GM18861 (cell line): ENCODE results near the gene SMAD3.

Source experiments
- ATAC-seq: cut with Tn5 transposase; IDR thresholded peaks from one replicate; pipeline ENCODE4 v1.9.1; 2021; ENCODE audit not compliant: unreplicated experiment

Gene SMAD3

DNA sequence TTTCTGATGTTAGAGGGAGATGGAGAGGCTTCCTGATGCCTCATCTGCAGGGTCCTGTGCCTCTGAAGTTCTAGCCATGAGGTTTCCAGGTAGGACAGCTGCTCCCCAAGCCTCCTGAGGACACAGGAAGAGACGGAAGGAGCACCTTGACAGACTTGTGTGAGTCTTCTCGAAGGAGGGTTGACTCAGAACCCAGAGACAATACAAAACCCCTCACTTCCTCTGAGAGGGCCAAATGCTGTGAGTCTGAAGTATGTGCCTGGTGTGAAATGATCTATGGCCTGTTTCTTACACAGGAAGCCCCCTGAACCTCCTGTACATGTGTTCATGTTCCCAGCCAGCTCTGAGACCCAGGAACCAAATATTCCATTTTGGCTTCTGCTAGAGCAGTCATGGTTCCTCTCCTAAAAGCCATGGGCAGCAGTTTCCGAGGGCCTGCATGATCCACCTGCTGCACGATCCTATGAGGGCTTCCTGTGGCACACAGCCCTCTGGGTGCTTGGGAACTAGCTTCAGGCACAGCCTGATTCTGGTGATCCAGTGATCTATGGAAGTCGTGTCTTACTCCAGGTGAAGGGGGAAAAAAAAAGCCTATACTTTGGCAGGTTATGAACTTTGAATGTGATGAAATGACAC is 126.9 kb downstream of the SMAD3 start:
- ATAC-seq = no peak

DNA sequence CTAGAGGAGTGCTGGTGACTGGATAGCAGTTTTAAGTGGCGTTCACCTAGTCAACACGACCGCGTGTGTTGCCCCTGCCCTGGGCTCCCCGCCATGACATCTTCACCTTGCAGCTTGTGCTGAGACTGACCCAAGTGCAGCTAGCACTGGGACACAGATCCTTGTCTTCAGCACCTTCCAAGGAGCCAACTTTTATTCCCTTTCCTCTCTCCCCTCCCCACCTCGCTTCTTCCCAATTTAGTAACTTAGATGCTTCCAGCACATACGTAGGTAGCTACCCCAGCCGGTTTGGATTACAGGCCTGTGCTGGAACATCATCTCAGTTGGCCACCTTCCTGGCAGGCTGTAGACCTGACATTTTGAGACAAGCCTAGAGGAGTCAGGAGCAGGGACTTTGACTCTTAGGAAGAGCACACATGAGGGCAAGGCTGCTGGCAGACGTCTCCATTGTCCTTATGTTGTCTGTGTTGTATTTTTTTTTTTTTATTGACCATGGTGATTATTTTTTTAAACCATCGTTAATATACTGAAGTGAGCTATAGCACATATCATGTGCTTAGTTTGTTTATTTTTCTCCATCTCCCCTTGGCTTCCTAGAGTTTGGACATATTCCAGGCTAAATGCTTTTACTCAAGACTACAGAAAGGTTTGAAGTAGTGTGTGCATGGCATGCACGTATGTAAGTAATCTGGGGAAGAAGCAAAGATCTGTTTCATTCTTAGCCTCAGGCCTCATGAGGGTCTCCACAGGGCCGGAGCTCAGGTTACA is 128.0 kb downstream of the SMAD3 start:
- ATAC-seq = no peak

DNA sequence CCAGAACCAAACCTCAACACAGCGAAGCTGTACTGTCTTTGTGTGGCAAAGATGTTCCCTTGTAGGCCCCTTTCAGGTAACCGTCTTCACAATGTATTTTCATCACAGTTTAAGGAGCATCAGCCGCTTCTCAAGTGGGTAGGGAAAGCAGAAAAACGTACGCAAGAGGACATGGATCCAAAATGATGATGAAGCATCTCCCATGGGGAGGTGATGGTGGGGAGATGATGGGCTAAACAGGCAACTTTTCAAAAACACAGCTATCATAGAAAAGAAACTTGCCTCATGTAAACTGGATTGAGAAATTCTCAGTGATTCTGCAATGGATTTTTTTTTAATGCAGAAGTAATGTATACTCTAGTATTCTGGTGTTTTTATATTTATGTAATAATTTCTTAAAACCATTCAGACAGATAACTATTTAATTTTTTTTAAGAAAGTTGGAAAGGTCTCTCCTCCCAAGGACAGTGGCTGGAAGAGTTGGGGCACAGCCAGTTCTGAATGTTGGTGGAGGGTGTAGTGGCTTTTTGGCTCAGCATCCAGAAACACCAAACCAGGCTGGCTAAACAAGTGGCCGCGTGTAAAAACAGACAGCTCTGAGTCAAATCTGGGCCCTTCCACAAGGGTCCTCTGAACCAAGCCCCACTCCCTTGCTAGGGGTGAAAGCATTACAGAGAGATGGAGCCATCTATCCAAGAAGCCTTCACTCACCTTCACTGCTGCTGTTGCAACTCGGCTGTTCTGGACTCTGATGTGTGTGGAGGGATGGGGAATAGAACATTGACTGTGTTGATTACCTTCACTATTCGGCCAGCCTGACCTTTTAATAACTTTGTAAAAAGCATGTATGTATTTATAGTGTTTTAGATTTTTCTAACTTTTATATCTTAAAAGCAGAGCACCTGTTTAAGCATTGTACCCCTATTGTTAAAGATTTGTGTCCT is 129.0 kb downstream of the SMAD3 start:
- ATAC-seq = no peak

DNA sequence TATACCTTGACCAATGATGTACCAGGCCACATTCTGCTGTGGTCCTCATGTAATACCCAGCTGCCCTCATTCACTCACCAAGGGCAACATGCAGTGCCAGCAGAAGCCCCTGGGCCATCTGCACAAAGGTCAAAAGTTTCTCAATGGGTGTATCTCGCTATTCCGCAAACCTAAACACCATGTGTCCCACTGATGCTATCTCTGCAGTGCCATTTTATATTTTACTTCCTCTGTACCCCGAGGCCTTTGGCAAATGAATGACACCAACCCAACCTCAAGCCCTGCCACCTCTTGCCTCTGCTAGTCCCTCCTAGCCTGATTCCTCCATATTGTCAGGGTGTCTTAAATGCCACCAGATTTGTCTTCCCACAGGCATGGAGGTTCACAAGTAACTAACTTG is 129.9 kb downstream of the SMAD3 start:
- ATAC-seq = no peak

DNA sequence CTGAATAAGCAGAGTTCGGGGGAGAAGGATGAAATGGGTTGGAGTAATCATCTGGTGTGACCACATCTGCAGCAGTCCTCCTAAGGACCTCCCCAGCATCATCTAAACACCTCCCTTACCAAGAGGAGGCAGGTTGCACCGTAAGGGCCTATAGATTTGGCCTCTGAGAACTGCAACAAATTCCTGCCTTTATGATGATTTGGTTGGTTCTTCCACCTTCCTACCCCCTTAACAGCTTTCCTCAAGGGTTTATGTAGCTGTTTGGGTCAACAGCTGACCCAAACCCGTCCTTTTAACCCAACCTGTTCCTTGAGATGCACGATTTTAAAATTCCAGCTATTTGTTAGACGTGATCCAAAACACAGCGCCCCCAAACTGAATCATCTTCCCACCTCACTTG is 130.8 kb downstream of the SMAD3 start:
- no peak for ATAC-seq

DNA sequence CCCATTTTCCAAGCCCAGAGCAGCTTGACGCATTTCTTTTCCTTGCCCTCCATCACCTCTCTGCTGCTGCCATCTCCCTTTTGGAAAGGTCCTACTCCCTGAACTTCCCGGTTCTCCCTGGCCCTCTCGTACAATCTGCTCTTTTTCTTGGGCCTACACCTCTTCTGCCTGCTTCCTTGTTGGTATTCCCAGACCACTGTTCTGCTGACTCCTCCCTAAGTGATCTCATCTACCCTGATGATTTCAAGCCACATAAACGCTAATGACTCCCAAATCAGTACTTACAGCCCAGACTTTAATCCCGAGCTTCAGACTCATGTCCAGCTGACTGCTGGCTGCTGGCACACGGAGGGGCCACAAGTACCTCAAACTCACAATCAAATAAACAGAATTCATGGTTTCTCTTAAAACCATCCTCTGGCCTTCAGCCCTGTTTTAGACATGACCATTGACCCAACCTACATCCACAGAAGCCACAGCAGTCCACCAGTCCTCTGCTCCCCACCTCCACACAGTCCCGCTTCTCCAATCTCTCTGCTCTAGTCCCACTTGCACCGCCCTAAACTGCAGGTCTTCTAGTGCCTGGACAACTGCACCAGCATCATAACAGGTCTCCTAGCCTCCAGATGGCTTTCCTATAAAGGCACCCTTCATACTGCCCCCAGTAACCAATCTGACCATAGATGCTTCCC is 131.4 kb downstream of the SMAD3 start:
- no peak for ATAC-seq

DNA sequence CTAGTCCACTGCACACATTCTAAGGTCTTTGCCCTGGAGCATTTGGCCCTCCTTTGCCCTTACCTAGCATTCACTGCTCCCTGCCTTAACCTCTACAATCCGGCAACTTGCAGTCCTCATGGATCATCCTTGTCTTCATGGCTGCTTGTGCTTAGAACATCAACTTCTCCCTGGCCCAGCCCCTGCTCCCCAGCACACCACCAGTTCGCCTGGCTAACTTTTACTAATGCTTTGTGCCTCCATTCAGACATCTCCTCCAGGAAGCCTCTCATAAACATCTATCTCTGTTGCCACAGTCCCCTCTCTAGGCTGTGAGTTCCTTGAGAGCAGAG is 131.9 kb downstream of the SMAD3 start:
- ATAC-seq = no peak

DNA sequence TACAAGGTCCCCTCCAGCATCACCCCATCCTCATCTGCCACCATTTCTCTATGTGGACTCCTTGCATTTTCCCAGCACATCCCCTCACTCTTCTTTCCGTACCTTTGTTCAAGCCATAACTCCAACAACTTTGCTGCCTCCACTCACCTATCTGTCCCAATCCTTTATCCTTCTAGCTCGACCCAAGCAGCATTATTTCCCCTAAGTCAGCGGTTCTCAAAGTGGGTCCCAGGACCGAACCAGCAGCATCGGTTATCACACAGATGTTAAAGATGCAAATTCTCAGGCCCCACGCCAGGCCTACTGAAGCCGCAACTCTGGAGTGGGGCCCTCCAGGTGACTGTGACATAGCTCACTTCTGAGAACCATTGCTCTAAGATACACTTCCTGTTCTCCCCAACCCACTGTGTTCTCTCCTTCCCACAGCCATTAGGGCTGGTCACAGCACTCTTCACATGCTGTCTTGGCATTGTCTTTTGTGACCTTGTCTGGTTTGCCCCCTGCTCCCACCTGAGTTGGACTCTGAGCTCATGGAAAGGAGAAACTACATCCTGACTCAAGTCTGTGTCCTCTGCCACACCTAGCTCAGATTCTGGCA is 132.9 kb downstream of the SMAD3 start:
- no peak for ATAC-seq

DNA sequence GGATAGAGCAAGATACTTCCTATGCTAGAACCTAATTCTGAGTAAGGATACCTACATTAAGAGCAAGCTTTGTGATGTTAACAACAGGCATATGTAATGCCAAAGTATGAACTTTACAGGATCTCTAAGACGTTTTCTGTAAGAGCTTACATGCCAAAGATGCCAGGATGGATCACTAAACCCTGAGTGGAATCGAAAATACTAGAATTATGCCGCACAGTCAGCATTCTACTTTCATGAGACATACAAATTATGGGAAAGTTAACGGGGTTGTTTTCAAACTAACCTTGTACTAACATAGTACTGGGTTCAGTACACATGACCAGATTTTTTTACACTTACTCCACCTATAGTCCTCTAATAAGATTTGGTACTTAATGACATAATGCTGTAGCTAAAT is 134.0 kb downstream of the SMAD3 start:
- ATAC-seq = no peak

DNA sequence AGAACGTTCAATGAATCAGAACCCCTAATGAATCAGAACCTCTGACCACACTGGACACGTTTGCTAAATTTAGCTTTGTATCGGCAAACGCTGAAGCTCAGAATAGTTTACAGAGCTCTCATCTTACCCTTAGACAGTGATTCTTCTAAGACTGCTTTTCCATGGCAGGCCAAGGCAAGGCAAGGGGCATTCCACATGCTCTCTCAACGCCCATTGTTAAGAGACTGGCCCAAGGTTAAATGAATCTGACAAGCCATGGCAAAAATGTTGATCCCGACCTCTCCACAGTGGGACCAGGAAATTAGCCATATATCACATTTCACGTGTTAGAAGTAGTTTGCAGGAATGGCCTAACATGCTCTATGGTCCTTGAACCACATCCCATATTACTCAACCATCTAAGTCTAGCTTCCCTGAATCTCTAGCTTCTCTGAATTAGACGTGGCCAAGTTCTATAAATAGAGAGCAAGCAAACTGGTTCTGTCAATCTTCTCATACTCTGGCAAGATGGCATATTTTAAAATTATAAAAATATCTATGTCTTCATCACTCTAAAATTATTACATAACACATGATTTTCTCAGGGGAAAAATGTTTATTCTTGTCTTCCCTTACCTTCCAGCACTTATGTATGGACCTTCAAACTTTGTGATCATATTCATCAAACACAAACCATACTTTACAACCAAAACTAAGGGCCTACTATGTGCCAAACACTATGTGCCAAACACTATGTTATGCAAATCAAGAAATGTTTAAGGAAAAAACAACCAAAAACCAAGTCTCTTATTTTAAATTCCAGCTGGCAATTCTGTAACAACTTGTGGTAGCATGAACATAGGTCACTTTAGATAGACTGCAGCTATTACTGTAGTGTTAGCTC is 134.7 kb downstream of the SMAD3 start:
- no peak for ATAC-seq

DNA sequence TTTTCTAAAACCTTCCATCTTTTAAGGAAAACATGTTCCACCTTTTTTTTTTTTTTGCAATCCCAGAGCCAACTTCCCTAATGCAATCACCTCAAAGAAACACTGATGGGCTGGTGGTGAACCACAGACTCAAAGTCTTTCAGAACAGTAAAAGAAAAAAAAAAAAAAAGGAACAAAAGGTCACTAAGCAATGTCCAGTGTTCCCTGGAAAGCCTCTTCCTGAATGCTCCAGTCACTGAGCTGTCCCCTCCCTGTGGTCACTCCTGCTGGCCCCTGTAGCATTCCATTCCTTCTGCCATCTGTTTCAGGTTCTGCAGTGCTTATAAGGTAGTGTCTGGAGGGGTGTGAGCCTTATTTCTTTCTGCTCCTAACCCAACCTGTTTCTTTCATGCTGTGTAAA is 135.7 kb downstream of the SMAD3 start:
- no peak for ATAC-seq

DNA sequence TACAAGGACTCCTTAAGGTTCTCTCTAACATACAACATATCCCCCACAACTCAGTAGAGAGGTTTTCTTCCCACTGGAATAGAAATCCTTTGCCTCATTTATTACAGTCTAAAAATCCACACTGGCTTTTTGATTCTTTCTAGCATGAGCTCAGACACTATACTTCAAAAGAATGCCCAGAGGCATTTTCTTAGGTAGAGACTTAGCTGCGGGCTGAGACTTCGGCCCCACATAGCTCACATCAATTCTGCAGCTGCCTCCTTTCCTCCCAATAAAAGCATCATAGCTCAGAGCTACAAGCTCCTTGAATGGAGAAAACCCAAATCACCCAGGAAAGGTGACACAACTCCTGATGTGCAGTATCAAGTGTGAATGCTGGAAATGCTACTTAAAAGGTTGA is 136.7 kb downstream of the SMAD3 start:
- ATAC-seq = no peak

DNA sequence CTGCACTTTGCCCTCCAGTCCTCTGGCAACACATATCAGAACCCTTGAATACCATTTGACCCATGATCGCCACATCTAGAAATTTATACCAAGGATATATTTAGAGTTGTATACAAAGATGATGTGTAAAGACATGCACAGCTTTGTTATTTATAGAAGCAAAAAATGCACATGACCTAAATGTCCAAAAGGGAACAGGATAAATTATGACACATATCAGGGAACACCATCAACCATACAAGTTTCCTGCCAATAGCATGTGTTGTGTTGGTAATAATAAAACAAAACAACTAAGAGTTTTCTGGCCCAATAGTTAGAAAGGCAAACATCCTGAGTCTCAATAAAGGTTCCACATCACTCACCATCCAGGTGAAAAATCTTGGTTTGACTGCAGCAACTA is 137.6 kb downstream of the SMAD3 start:
- no peak for ATAC-seq

DNA sequence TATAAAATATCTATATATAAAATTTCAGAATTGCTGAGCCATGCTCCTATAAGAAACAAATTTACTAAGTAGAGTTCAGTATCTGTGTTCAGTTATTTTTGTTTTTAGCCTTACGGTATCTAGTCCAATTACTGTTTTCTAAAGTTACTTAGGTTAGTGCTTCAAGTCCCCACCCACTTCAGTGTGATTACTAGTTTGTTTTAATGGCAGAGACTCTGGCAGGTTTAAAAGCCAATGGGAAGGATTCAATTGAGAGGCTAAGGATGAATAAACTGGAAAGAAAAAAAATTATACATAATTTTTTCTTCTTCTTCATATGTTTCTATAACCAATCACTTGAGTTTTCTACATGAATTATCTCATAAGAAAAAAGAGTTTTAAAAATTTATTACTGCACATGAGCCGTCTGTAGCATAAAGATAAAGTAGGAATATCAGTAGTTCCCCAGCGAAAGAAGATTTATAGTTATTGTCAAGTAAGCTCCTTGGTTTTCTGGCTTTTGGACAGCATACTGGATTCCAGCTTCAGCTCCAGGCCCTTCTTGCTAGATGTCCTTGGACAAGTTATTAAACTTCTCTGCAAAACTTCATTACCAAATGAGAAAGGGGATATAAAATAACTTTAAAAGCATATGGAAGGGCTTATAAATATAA is 142.3 kb downstream of the SMAD3 start:
- ATAC-seq = no peak

DNA sequence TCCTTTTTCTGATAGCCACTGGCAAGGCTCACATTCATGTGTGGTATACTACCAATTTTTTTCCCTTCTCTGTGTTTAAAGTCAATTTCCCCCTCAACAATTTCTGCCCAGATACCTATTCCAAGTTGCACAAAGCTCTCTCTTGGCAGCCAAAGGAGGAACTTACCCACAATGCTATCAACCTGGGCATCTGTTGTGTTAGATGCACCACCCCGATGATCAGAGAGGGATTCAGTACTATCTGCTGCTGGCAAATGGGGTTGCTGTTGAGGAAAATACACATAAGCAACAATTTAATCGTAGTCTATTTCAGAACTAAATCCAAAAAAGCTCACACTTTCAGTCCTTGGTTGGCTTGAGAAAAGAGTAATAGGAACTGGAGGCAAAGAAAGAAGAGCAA is 143.0 kb downstream of the SMAD3 start:
- no peak for ATAC-seq

DNA sequence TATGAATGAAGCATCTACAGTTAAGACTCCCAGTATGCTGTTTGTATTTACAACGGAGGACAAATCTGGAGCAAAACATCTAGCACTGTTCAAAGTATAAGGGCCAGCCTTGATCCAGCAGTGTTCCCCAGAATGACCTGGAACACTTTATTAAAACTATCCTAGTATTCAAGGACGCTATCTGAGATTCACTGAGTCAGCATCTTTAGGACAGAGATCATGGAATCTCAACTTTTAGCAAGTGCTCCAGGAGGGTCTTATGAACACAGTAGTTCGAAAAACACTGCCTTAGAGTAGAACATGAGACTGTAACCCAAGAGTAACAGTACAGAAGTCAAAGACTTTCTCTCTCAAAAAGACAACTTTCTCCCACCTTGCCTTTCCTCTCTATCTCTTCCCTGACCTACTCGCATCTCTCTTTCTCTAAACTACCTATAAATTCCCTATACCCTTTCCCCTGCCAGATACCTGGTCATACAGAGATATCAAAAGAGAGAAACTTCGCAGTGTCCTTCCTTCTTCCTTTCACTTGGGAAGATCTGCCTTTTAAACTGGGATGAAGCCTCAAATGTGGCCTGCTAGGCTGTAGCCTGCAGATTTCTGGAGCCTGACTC is 145.3 kb downstream of the SMAD3 start:
- no peak for ATAC-seq

DNA sequence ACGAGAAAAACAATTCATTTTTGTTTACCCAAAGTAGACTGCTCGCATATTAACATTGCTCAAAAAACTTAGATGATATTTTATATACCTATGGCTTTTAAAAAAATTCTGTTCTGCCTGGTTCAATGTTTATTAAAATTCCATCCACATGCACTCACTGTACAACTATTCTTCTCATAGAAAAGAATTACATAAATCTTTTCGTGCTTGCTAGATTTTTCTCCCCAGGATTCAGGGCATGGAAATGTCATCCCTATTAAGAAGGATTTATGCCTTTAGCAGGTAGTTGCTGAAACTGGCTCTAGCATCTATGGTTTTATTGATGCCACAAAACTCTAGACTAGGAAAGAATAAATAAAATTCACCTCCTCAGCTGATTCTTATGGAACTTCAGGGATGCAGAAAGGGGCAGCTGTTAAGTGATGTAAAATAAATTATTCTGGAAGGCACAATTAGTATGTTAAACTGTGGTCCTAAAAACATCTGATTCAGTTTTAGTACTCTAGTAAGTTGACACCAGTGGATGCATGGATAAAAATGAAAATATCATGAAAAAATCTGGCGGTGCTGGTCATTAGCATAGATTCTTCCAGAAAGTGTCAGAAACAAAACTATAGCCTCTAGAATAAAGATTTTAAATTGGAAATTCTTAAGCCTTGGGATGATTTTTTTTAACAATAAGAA is 147.4 kb downstream of the SMAD3 start:
- no peak for ATAC-seq

DNA sequence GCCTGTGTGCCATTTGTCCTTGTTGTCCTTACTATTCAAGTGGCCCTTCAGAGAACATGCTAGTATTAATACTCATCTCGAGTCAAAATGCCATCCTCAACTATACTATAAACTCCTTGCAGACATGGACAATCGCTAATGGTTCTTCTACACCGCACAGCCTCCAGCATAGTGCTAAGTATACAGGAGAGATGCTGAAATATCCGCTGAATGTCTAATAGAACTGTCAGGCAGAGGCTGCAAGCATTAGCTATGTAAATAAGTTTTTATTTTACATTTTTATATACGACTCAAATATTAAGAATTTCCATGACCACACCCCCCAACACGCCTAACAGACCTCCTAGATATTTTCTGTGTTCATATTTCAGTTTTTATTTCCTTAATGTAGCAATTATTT is 149.7 kb downstream of the SMAD3 start:
- ATAC-seq = no peak
